A172 (cell line): ENCODE data around the gene RABL6. TPM values are rescaled to one million over a fixed set of nuclear protein-coding genes. Genes with fewer than 3 reads are reported as not detected.
A peak's percentile ranks its signal among the peaks of the same experiment; 100 is the strongest.
"Not testable (repeated sequence)": the region's sequence is repeated elsewhere in the genome, so short reads cannot be mapped to it uniquely, and the experiment has no call there.

Source experiments
- DNase-seq: peaks from one replicate; pipeline ENCODE4 v3.0.0-alpha.2; 2015; ENCODE audit warnings: low spot score
- total RNA-seq: library from RNA; depleted of rRNA; stranded (reverse); fragments of >200 nt; shearing (Covaris generic); gene quantifications from 2 replicates; pipeline ENCODE4 v1.2.3, GENCODE V29; 2014

The RABL6 gene
- total RNA-seq, 1 experiment from 2014 or later = 138 TPM

- DNase-seq = no peak
Measured at GRCh38 chr9:136776947-136777346, 30.8 kb upstream of the RABL6 start.

GRCh38 chr9:136777359-136777758 is 30.4 kb upstream of the RABL6 start:
- no peak for DNase-seq

- DNase-seq = no peak
Measured at GRCh38 chr9:136779808-136780207, 27.9 kb upstream of the RABL6 start.

- no peak for DNase-seq
Measured at GRCh38 chr9:136782452-136782851, 25.3 kb upstream of the RABL6 start.

- peak; percentile 56 for DNase-seq
Measured at GRCh38 chr9:136784249-136784996, 23.3 kb upstream of the RABL6 start.

GRCh38 chr9:136784997-136785361 is 22.8 kb upstream of the RABL6 start:
- DNase-seq = peak; percentile 59

- not testable (repeated sequence) for DNase-seq
Measured at GRCh38 chr9:136785565-136786355, 22.0 kb upstream of the RABL6 start.

- no peak for DNase-seq
Measured at GRCh38 chr9:136786451-136786850, 21.3 kb upstream of the RABL6 start.

- DNase-seq = not testable (repeated sequence)
Measured at GRCh38 chr9:136786983-136787382, 20.8 kb upstream of the RABL6 start.

GRCh38 chr9:136787690-136788400 is 19.9 kb upstream of the RABL6 start:
- peak; percentile 69 for DNase-seq

GRCh38 chr9:136788644-136789522 is 18.9 kb upstream of the RABL6 start:
- DNase-seq = not testable (repeated sequence)

GRCh38 chr9:136789523-136789937 is 18.2 kb upstream of the RABL6 start:
- DNase-seq = no peak

- peak; percentile 100 for DNase-seq
Measured at GRCh38 chr9:136790640-136791515, 16.9 kb upstream of the RABL6 start, which contains the start of gene TMEM141. TSS of gene TMEM141 (plus strand) at chr9:136791344. CDS start at chr9:136791371, 27 bp downstream.

GRCh38 chr9:136791516-136792276 is 16.1 kb upstream of the RABL6 start:
- DNase-seq = peak; percentile 45

- no peak for DNase-seq
Measured at GRCh38 chr9:136792321-136793085, 15.2 kb upstream of the RABL6 start.

GRCh38 chr9:136793086-136793946 is 14.4 kb upstream of the RABL6 start:
- DNase-seq = no peak

GRCh38 chr9:136794281-136794999 is 13.3 kb upstream of the RABL6 start:
- DNase-seq = no peak
